Endodermal cell (in vitro differentiated cells): Measurements from ENCODE around the gene RALBP1. TPM values are rescaled to one million over a fixed set of nuclear protein-coding genes. Genes with fewer than 3 reads are reported as not detected.

Source experiments
- DNase-seq: peaks from one replicate; pipeline ENCODE4 v3.0.0-alpha.2; 2017
- H3K27ac ChIP-seq: 2 replicates; pipeline ENCODE4 v1.5.1; 2013; ENCODE audit warnings: mild to moderate bottlenecking, low read depth, low read length, moderate library complexity
- H3K27me3 ChIP-seq: 2 replicates; pipeline ENCODE4 v1.6.1; 2013; ENCODE audit warnings: mild to moderate bottlenecking, low read length, moderate library complexity; ENCODE audit not compliant: insufficient read depth, control insufficient read depth, poor library complexity, severe bottlenecking
- H3K36me3 ChIP-seq: 2 replicates; pipeline ENCODE4 v1.7.0; 2013; ENCODE audit warnings: mild to moderate bottlenecking, low read length, moderate library complexity; ENCODE audit not compliant: control insufficient read depth, insufficient read depth
- H3K4me1 ChIP-seq: one replicate; pipeline ENCODE4 v1.7.0; 2013; ENCODE audit warnings: low read length; ENCODE audit not compliant: control insufficient read depth, insufficient read depth
- H3K4me3 ChIP-seq: 2 replicates; pipeline ENCODE4 v1.5.1; 2013; ENCODE audit warnings: mild to moderate bottlenecking, low read length, moderate library complexity
- H3K9ac ChIP-seq: 2 replicates; pipeline ENCODE4 v1.6.1; 2013; ENCODE audit warnings: mild to moderate bottlenecking, low read length, moderate library complexity; ENCODE audit not compliant: poor library complexity, severe bottlenecking; ENCODE audit errors: extremely low read depth
- H3K9me3 ChIP-seq: 2 replicates; pipeline ENCODE4 v1.6.1; 2013; ENCODE audit warnings: mild to moderate bottlenecking, low read length, moderate library complexity; ENCODE audit not compliant: control insufficient read depth
- H3K27ac Mint-ChIP-seq: 2 replicates; pipeline ENCODE4 v1.8.0; 2020; ENCODE audit warnings: mixed read lengths
- H3K27me3 Mint-ChIP-seq: 2 replicates; pipeline ENCODE4 v1.8.0; 2021; ENCODE audit warnings: mild to moderate bottlenecking, mixed read lengths; ENCODE audit not compliant: insufficient read depth
- H3K36me3 Mint-ChIP-seq: 2 replicates; pipeline ENCODE4 v1.8.0; 2020; ENCODE audit warnings: low read depth, mixed read lengths
- H3K4me1 Mint-ChIP-seq: 2 replicates; pipeline ENCODE4 v1.8.0; 2020; ENCODE audit warnings: mixed read lengths
- H3K4me3 Mint-ChIP-seq: 2 replicates; pipeline ENCODE4 v1.8.0; 2020; ENCODE audit warnings: mild to moderate bottlenecking, moderate library complexity, mixed read lengths
- H3K9me3 Mint-ChIP-seq: 2 replicates; pipeline ENCODE4 v1.8.0; 2020; ENCODE audit warnings: mild to moderate bottlenecking, mixed read lengths
- CTCF ChIP-seq: fragments of 200-600 bp; sonication (generic); conservative IDR thresholded peaks from 2 replicates; pipeline ENCODE4 v1.5.0; 2021; ENCODE audit warnings: antibody characterized with exemption, mild to moderate bottlenecking
- whole genome bisulfite sequencing, 2 experiments: methylation state at CpG; one replicate each; pipeline versions ENCODE4 v1.1.5 to v1.1.7; 2013; ENCODE audit warnings: missing lambda C conversion rate in 2 of 2, mixed read lengths in 1 of 2; ENCODE audit not compliant: insufficient coverage in 1 of 2, insufficient read length in 1 of 2; 5-methylcytosine and 5-hydroxymethylcytosine counted together
- total RNA-seq, 2 donors: library from RNA; stranded (reverse); fragmentation: NEBNext Ultra II Directional in 1 of 2; extraction: Animal tissue kit (Norgen Biotek cat#: 25700) in 1 of 2; gene quantifications; 2 replicates in 1 of 2; 3 replicates in 1 of 2; pipeline ENCODE4 v1.2.1, GENCODE V29; 2021

Gene RALBP1
- total RNA-seq, 2 donors from 2014 or later = 60.5 to 64.9 TPM

GRCh38 chr18:9477509-9477908, 2.2 kb downstream of the RALBP1 start:
- WGBS, 2 experiments = 98 to 100% methylated on average over 1 of the region's 1 CpG
- Mint-ChIP-seq H3K36me3 (peaks cover 33% of the 10 kb centered on the region), H3K4me3 (no peak overlapping the region), H3K27ac (no peak overlapping the region), H3K9me3 (no peaks in the 10 kb centered on the region), H3K4me1 (peaks cover 16% of the 10 kb centered on the region), H3K27me3 (no peaks in the 10 kb centered on the region)
- Histone ChIP-seq H3K27ac (no peak overlapping the region), H3K36me3 (peaks cover 28% of the 10 kb centered on the region), H3K4me3 (peak overlapping the region; percentile 88), H3K27me3 (no peaks in the 10 kb centered on the region), H3K9me3 (no peaks in the 10 kb centered on the region), H3K9ac (no peak overlapping the region), H3K4me1 (peaks cover 4% of the 10 kb centered on the region)
- TF ChIP-seq CTCF = no peak
- DNase-seq = no peak

GRCh38 chr18:9478545-9478944, 3.2 kb downstream of the RALBP1 start:
- Mint-ChIP-seq H3K27me3 (no peaks in the 10 kb centered on the region), H3K9me3 (no peaks in the 10 kb centered on the region), H3K36me3 (peaks cover 40% of the 10 kb centered on the region), H3K27ac (no peak overlapping the region), H3K4me1 (peaks cover 12% of the 10 kb centered on the region), H3K4me3 (no peak overlapping the region)
- H3K27me3 ChIP-seq = no peaks in the 10 kb centered on the region
- H3K27ac ChIP-seq = no peak overlapping the region
- 88 to 93% methylated on average over 19 to 31 of the region's 31 CpGs for WGBS, 2 experiments
- H3K4me3 ChIP-seq = no peak overlapping the region
- DNase-seq = no peak
- no peak for TF ChIP-seq CTCF
- H3K9me3 ChIP-seq = no peaks in the 10 kb centered on the region
- peaks cover 32% of the 10 kb centered on the region for H3K36me3 ChIP-seq
- H3K9ac ChIP-seq = no peak overlapping the region
- H3K4me1 ChIP-seq = peaks cover 3% of the 10 kb centered on the region

- H3K4me1 Mint-ChIP-seq = no peaks in the 10 kb centered on the region
- WGBS, 2 experiments = 100% methylated on average over 1 of the region's 1 CpG; no CpG with 5 or more reads in 1 of the 2 experiments
- H3K4me3 Mint-ChIP-seq = no peak overlapping the region
- Histone ChIP-seq H3K4me1 (no peaks in the 10 kb centered on the region), H3K27ac (no peak overlapping the region), H3K36me3 (peaks cover 33% of the 10 kb centered on the region), H3K4me3 (no peak overlapping the region), H3K9me3 (peaks cover 6% of the 10 kb centered on the region), H3K27me3 (no peaks in the 10 kb centered on the region), H3K9ac (no peak overlapping the region)
- H3K36me3 Mint-ChIP-seq = peaks cover 45% of the 10 kb centered on the region
- no peak for TF ChIP-seq CTCF
- H3K27me3 Mint-ChIP-seq = no peaks in the 10 kb centered on the region
- H3K27ac Mint-ChIP-seq = no peak overlapping the region
- H3K9me3 Mint-ChIP-seq = no peaks in the 10 kb centered on the region
- no peak for DNase-seq
Measured at GRCh38 chr18:9482790-9483189, 7.5 kb downstream of the RALBP1 start.
